Cerebellar cortex (tissue), 1 donor: ENCODE measurements around the gene AKT2.
A peak's percentile ranks its signal among the peaks of the same experiment; 100 is the strongest.

Source experiments
- DNase-seq: peaks from one replicate; pipeline ENCODE4 v3.0.0-alpha.2; 2015; ENCODE audit warnings: low spot score

Gene AKT2

GRCh38 chr19:40190891-40191835 is 94.0 kb downstream of the AKT2 start, which contains the start of gene MAP3K10:
Gene MAP3K10 (plus strand): TSS chr19:40191426. CDS start chr19:40192032, 606 bp downstream.
- DNase-seq: peak; percentile 66

GRCh38 chr19:40184273-40184672 is 100.9 kb downstream of the AKT2 start:
- DNase-seq: no peak
